ENCODE measurements around the gene SLC16A10.

DNA sequence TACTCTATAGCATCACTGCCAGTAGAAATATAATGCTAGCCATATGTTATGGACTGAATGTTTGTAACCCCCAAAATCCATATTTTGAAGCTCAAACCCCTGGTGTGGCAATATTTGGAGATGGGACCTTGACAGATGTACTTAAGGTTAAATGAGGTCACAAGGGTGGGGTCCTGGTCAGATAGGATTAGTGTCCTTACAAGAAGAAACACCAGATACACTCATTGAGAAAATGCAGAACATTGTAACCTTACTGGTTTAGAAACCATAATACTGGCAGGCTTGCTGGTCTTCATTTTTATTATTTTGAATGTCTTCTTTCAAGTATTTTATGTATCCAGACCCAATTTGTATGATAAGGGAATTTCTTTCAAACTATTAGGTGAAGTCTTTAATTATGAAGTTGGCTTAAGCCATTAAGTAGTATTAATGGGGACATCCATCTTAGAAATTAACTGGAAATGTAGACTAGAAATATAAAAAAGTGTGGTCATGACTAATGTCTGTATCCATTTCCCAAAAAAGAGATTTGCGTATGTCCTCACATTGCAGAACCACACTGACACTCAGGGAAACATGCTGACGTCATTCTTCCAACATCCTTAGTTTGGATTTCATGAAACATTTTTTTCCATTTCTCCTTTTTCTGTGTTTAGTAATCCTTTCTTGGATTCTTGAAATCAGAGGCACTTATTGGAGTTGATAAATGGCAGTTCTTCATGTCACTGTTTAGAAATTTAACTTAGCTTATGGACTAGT lies 32.4 kb downstream of the SLC16A10 start:
- no peak for TF ChIP-seq POLR2A (IDR thresholded peaks at IDR 0.05; ENCODE audit: low read depth)
- TF ChIP-seq, protein P1, sequence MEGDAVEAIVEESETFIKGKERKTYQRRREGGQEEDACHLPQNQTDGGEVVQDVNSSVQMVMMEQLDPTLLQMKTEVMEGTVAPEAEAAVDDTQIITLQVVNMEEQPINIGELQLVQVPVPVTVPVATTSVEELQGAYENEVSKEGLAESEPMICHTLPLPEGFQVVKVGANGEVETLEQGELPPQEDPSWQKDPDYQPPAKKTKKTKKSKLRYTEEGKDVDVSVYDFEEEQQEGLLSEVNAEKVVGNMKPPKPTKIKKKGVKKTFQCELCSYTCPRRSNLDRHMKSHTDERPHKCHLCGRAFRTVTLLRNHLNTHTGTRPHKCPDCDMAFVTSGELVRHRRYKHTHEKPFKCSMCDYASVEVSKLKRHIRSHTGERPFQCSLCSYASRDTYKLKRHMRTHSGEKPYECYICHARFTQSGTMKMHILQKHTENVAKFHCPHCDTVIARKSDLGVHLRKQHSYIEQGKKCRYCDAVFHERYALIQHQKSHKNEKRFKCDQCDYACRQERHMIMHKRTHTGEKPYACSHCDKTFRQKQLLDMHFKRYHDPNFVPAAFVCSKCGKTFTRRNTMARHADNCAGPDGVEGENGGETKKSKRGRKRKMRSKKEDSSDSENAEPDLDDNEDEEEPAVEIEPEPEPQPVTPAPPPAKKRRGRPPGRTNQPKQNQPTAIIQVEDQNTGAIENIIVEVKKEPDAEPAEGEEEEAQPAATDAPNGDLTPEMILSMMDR (IDR thresholded peaks at IDR 0.05) = no peak
